ENCODE data around the gene TAPBP. TPM values are rescaled to one million over a fixed set of nuclear protein-coding genes. Genes with fewer than 3 reads are reported as not detected.

Gene TAPBP
- total and polyA plus RNA-seq, 9 of the 15 experiments (the other 6 are each of a cell fraction or from before 2014, with no cell fraction given) = 5.6 to 74.0 (median 22.3) TPM

DNA sequence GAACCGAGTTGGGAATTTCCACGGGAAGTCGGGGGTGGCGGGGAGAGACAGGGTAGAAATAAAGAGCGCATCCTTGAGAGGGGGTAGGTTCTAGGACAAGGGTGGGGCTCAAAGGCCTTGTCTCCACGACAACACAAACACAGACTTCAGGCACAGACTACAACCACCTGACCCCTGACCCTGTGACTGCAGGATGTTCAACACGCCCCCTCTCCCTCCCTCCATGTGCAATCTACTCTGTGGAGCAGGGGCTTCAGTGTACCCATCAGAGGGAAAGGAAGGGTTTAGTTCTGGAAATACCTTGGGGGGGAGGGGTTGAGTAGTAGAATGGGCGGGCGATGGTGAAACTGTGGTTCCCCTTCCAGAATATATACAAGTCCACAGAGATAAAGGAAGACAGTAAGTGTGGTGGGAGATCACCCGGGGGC lies 651 bp upstream of the TAPBP start (continued):
- TF ChIP-seq FOXK1 (CRISPR knock-in tag; IDR thresholded peaks at IDR 0.05; ENCODE audit: borderline replicate concordance) = peak; percentile 75; the same call in 1 of the 2 replicates
- no peak for TF ChIP-seq ZNF785 (CRISPR knock-in tag; IDR thresholded peaks at IDR 0.05)
- no peak for TF ChIP-seq XRCC4 (IDR thresholded peaks at IDR 0.05; ENCODE audit: extremely low read depth, insufficient read depth, insufficient read length)
- TF ChIP-seq BMI1 (IDR thresholded peaks at IDR 0.05; ENCODE audit: low read length) = no peak
- TF ChIP-seq, protein P1, sequence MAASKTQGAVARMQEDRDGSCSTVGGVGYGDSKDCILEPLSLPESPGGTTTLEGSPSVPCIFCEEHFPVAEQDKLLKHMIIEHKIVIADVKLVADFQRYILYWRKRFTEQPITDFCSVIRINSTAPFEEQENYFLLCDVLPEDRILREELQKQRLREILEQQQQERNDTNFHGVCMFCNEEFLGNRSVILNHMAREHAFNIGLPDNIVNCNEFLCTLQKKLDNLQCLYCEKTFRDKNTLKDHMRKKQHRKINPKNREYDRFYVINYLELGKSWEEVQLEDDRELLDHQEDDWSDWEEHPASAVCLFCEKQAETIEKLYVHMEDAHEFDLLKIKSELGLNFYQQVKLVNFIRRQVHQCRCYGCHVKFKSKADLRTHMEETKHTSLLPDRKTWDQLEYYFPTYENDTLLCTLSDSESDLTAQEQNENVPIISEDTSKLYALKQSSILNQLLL (CRISPR knock-in tag; IDR thresholded peaks at IDR 0.05; ENCODE audit: borderline replicate concordance) = no peak
- TF ChIP-seq ERF (CRISPR knock-in tag; IDR thresholded peaks at IDR 0.05) = no peak
- TF ChIP-seq NFYB (IDR thresholded peaks at IDR 0.05; ENCODE audit: extremely low read depth, insufficient read length) = no peak
- TF ChIP-seq, protein P2, sequence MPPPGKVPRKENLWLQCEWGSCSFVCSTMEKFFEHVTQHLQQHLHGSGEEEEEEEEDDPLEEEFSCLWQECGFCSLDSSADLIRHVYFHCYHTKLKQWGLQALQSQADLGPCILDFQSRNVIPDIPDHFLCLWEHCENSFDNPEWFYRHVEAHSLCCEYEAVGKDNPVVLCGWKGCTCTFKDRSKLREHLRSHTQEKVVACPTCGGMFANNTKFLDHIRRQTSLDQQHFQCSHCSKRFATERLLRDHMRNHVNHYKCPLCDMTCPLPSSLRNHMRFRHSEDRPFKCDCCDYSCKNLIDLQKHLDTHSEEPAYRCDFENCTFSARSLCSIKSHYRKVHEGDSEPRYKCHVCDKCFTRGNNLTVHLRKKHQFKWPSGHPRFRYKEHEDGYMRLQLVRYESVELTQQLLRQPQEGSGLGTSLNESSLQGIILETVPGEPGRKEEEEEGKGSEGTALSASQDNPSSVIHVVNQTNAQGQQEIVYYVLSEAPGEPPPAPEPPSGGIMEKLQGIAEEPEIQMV (tag; conservative IDR thresholded peaks at IDR 0.05; ENCODE audit: low read depth) = no peak
- TF ChIP-seq, protein P3, sequence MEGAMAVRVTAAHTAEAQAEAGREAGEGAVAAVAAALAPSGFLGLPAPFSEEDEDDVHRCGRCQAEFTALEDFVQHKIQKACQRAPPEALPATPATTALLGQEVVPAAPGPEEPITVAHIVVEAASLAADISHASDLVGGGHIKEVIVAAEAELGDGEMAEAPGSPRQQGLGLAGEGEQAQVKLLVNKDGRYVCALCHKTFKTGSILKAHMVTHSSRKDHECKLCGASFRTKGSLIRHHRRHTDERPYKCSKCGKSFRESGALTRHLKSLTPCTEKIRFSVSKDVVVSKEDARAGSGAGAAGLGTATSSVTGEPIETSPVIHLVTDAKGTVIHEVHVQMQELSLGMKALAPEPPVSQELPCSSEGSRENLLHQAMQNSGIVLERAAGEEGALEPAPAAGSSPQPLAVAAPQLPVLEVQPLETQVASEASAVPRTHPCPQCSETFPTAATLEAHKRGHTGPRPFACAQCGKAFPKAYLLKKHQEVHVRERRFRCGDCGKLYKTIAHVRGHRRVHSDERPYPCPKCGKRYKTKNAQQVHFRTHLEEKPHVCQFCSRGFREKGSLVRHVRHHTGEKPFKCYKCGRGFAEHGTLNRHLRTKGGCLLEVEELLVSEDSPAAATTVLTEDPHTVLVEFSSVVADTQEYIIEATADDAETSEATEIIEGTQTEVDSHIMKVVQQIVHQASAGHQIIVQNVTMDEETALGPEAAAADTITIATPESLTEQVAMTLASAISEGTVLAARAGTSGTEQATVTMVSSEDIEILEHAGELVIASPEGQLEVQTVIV (CRISPR knock-in tag; IDR thresholded peaks at IDR 0.05; ENCODE audit: borderline replicate concordance) = no peak
- TF ChIP-seq CREB1 (IDR thresholded peaks at IDR 0.05) = no peak
- no peak for TF ChIP-seq CREB1 (CRISPR knock-in tag; IDR thresholded peaks at IDR 0.05)
- no peak for TF ChIP-seq ARNT (IDR thresholded peaks at IDR 0.05)
- no peak for TF ChIP-seq MBD2 (IDR thresholded peaks at IDR 0.05; ENCODE audit: borderline replicate concordance, low read depth)
- TF ChIP-seq GTF2F1 (IDR thresholded peaks at IDR 0.05; ENCODE audit: low read depth, low read length) = no peak
- no peak for TF ChIP-seq ZNF175 (CRISPR knock-in tag; IDR thresholded peaks at IDR 0.05; ENCODE audit: low read depth)
- TF ChIP-seq, protein P4, sequence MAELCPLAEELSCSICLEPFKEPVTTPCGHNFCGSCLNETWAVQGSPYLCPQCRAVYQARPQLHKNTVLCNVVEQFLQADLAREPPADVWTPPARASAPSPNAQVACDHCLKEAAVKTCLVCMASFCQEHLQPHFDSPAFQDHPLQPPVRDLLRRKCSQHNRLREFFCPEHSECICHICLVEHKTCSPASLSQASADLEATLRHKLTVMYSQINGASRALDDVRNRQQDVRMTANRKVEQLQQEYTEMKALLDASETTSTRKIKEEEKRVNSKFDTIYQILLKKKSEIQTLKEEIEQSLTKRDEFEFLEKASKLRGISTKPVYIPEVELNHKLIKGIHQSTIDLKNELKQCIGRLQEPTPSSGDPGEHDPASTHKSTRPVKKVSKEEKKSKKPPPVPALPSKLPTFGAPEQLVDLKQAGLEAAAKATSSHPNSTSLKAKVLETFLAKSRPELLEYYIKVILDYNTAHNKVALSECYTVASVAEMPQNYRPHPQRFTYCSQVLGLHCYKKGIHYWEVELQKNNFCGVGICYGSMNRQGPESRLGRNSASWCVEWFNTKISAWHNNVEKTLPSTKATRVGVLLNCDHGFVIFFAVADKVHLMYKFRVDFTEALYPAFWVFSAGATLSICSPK (IDR thresholded peaks at IDR 0.05; ENCODE audit: borderline replicate concordance) = no peak
- TF ChIP-seq ZNF586 (CRISPR knock-in tag; conservative IDR thresholded peaks at IDR 0.05) = no peak
- no peak for TF ChIP-seq ZNF165 (CRISPR knock-in tag; IDR thresholded peaks at IDR 0.05; ENCODE audit: borderline replicate concordance)
- no peak for TF ChIP-seq POU5F1 (IDR thresholded peaks at IDR 0.05; ENCODE audit: borderline replicate concordance, low read depth, low read length, partially characterized antibody)
- TF ChIP-seq MAFF (IDR thresholded peaks at IDR 0.05; ENCODE audit: low read length) = no peak
- TF ChIP-seq CBX3 (IDR thresholded peaks at IDR 0.05; ENCODE audit: borderline replicate concordance in 1 of 2, low read length in 2 of 2) = no peak
- TF ChIP-seq LCOR (CRISPR knock-in tag; IDR thresholded peaks at IDR 0.05) = no peak

Measured in K562 (cell line).